Right lobe of liver (tissue), 6 donors: Measurements from ENCODE around the gene TNS3. TPM values are rescaled to one million over a fixed set of nuclear protein-coding genes. Genes with fewer than 3 reads are reported as not detected.

Experiments
- ATAC-seq, 4 donors: fragments of 200-7000 bp; cut with Tn5 transposase; one replicate each; pipeline ENCODE4 v1.9.1; 2020; ENCODE audit warnings: mild to moderate bottlenecking in 4 of 4, moderate library complexity in 4 of 4
- DNase-seq, 3 donors: peaks; one replicate each; pipeline ENCODE4 v3.0.0-alpha.2; 2020
- H3K27ac ChIP-seq, 3 donors: fragments of 200-600 bp; one replicate each; pipeline ENCODE4 v1.8.0; 2022
- H3K27me3 ChIP-seq, 2 donors: fragments of 200-600 bp; one replicate each; pipeline ENCODE4 v1.8.0; 2022
- H3K36me3 ChIP-seq, 4 donors: fragments of 200-600 bp; sonication (generic) in 1 of 4; one replicate each; pipeline versions ENCODE4 v1.5.1 to v1.8.0; 2017 to 2022; ENCODE audit warnings: control low read depth in 1 of 4
- H3K4me1 ChIP-seq, 4 donors: fragments of 200-600 bp; sonication (generic) in 1 of 4; one replicate each; pipeline versions ENCODE4 v1.5.1 to v1.8.0; 2017 to 2022; ENCODE audit warnings: control low read depth in 1 of 4
- H3K4me3 ChIP-seq, 3 donors: fragments of 200-600 bp; one replicate each; pipeline ENCODE4 v1.8.0; 2022
- H3K9me3 ChIP-seq, 4 donors: fragments of 200-600 bp; sonication (generic) in 1 of 4; one replicate each; pipeline versions ENCODE4 v1.5.1 to v1.8.0; 2017 to 2022; ENCODE audit warnings: control low read depth in 1 of 4
- POLR2A ChIP-seq: fragments of 450-650 bp; IDR thresholded peaks from one replicate; pipeline ENCODE4 v1.6.1; 2017; ENCODE audit warnings: antibody characterized with exemption, mild to moderate bottlenecking
- WGBS: methylation state at CpG from one replicate; pipeline ENCODE4 v1.1.6; 2018; ENCODE audit warnings: low coverage, low lambda C conversion rate; ENCODE audit not compliant: insufficient coverage; ENCODE audit errors: missing lambda C conversion rate; 5-methylcytosine and 5-hydroxymethylcytosine counted together
- intact Hi-C, 2 donors: fragments of 100-400 bp; cut with DNase I; formaldehyde crosslinking; loops; one replicate each; pipeline versions ENCODE4 v1.11.2 to v1.14.1; 2022
- total RNA-seq, 6 experiments: library from RNA; depleted of rRNA in 2 of 6; stranded (reverse); fragments of >200 nt in 2 of 6; fragmentation: NEBNext Ultra II Directional in 3 of 6; extraction: Animal tissue kit (Norgen Biotek cat#: 25700) in 3 of 6; gene quantifications; one replicate each; pipeline versions ENCODE4 v1.1.0 to v1.2.4, GENCODE V29; 2016 to 2023
- TF ChIP-seq, protein P1 (sequence below), 4 donors: fragments of 200-600 bp in 3 of 4; fragments of 450-650 bp in 1 of 4; IDR thresholded peaks; one replicate each; pipeline versions ENCODE4 v1.5.1 to v1.8.0; 2016 to 2022; ENCODE audit warnings: antibody characterized with exemption in 4 of 4, mild to moderate bottlenecking in 2 of 4
- donor health status: DM: no; HTN: yes; CAD: no.
- donor health status: DM: no; HTN: no; CAD: no.
- donor health status: DM: no; HTN: no; CAD: no.
- donor health status: DM: no; HTN: yes; CAD: no.
- donor health status: DM: no; HTN: yes; CAD: no.

TNS3 gene
- total RNA-seq, 6 experiments from 2014 or later: 51.2 to 95.0 (median 58.4) TPM

DNA sequence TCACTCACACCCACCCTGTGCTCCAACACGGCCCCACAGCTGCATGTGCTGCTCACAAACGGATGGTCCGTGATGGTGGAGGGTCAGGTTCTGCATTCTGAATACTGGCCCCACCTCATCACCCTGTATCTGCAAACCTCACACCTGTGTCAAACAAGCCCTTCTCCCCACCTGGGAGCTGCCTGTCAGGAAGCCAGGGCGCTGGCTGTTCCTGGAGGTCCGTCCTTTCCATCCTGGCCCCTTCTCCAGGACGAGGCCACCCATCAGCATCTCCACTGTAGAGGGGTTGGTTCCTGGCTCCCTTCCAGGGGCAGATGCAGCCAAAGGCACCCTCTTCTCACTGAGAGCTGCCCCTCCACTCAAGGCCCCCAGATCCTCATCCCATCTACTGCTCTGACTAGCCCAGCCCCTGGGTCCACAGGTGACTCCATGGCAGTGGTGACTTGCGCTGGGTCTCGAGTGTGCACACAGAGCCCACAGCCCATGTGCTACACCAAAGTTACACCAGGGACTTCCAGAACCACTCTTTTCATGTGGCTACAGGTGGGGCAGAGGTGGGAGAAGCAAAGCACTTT, 229.4 kb downstream of the TNS3 start:
- no peaks in the 10 kb centered on the region for H3K9me3 ChIP-seq
- H3K27me3 ChIP-seq: no peaks in the 10 kb centered on the region
- ATAC-seq (no peak), DNase-seq (peak in 1 of 3 donors; percentile 39)
- 91% methylated on average over 6 of the region's 8 CpGs for WGBS
- H3K4me1 ChIP-seq: no peaks in the 10 kb centered on the region
- intact Hi-C loops: no loop called here
- H3K36me3 ChIP-seq: peaks cover 0 to 5% (median 1%) of the 10 kb centered on the region in 4 donors
- H3K27ac ChIP-seq: no peak overlapping the region
- TF ChIP-seq, protein P1, sequence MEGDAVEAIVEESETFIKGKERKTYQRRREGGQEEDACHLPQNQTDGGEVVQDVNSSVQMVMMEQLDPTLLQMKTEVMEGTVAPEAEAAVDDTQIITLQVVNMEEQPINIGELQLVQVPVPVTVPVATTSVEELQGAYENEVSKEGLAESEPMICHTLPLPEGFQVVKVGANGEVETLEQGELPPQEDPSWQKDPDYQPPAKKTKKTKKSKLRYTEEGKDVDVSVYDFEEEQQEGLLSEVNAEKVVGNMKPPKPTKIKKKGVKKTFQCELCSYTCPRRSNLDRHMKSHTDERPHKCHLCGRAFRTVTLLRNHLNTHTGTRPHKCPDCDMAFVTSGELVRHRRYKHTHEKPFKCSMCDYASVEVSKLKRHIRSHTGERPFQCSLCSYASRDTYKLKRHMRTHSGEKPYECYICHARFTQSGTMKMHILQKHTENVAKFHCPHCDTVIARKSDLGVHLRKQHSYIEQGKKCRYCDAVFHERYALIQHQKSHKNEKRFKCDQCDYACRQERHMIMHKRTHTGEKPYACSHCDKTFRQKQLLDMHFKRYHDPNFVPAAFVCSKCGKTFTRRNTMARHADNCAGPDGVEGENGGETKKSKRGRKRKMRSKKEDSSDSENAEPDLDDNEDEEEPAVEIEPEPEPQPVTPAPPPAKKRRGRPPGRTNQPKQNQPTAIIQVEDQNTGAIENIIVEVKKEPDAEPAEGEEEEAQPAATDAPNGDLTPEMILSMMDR (IDR thresholded peaks at IDR 0.05): no peak
- TF ChIP-seq POLR2A: no peak
- H3K4me3 ChIP-seq: no peak overlapping the region

DNA sequence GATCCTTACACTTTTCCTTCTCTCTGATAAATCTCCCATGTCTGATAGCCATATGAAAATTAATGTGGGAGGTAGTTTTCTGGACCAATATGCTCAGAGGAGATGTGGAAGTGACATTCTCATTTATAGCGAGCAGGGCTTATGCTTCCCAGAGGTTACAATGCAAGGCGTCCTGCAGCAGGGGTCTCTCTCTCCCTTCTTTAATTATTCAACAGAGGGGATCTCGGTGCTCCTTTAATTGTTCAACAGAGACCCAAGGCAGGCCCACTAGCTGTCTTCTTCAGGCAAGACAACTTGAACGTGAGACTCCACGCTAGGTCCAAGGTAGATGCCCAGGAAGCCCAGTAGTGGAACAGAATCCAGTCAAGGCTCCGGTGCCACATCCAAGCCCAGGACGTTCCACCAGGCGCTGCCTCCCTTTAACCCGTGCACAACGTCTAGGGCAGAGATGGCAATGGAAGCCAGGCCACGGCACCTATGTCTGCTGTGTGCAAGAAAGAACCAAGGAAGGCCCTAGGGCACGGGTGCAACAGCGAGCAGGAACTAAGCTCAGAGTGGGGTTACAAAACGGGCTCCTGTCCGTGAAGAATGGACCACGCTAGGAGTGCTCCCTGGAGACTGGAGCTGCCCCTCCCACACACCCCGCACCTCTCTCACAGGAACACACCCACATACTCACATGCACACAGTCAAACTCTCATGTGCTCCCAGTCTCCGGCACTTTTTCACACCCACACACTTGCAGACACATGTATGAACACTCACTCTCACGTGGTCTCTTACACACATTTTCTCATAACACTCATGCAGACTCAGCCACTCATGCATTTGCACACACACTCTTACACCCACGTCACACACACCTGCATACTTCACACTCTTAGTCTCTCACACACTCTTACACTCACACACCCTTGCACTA, 230.4 kb downstream of the TNS3 start:
- no peak overlapping the region for H3K27ac ChIP-seq
- 79% methylated on average over 11 of the region's 20 CpGs for WGBS
- intact Hi-C loops: no loop called here
- H3K27me3 ChIP-seq: no peaks in the 10 kb centered on the region
- H3K4me1 ChIP-seq: no peaks in the 10 kb centered on the region
- H3K4me3 ChIP-seq: no peak overlapping the region
- DNase-seq: peak in 1 of 3 donors; percentile 33
- peak in 1 of 4 donors; percentile 7 for ATAC-seq
- peaks cover 0 to 8% (median under 1%) of the 10 kb centered on the region in 4 donors for H3K36me3 ChIP-seq
- no peaks in the 10 kb centered on the region for H3K9me3 ChIP-seq
- no peak for TF ChIP-seq POLR2A
- TF ChIP-seq, protein P1 (IDR thresholded peaks at IDR 0.05): no peak

DNA sequence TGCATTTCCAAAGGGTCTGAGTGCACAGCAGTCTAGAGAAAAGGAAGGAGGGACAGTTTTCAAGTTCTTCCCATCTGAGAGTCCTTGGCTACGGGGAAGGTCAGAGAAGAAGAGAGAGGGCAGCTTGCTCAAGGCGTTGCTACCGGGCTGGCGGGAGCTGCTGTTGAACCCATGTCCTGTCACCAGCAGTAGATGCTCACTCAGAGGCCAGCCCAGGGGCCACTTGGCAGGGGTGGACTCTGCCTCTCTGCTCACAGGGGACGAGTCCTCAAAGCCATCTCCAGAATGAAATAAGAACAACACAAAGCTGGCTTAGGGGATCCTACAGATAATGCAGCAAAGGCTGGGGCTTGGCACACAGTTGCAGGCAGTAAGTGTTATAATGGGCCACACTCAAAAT, 231.5 kb downstream of the TNS3 start:
- WGBS: 83% methylated on average over 2 of the region's 5 CpGs
- H3K27ac ChIP-seq: no peak overlapping the region
- peak in 1 of 3 donors; percentile 17 for DNase-seq
- intact Hi-C loops: no loop called here
- no peaks in the 10 kb centered on the region for H3K27me3 ChIP-seq
- TF ChIP-seq, protein P1 (IDR thresholded peaks at IDR 0.05): no peak
- TF ChIP-seq POLR2A: no peak
- no peak for ATAC-seq
- no peaks in the 10 kb centered on the region for H3K4me1 ChIP-seq
- H3K9me3 ChIP-seq: no peaks in the 10 kb centered on the region
- peaks cover 0 to 8% (median 0%) of the 10 kb centered on the region in 4 donors for H3K36me3 ChIP-seq
- H3K4me3 ChIP-seq: no peak overlapping the region

DNA sequence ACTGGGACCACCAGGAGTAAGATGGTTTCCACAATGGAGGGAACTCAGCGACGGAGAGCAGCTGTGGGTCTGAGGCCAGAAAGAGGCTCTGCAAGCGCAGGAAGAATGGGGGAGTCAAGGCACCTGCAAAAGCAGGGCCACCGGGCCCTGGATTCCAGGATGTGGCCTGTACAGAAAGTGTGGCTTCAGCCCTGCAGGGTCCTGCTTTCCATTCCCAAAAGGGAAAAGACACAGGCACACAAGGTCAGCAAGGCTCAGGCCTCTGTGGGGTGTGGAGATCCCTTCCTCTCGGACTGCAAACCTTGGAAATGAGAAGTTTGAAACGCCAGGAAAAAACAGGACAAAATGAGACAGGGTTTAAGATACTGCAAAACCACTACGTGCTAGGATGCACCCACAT, 232.5 kb downstream of the TNS3 start:
- peak in 1 of 3 donors; percentile 16 for DNase-seq
- H3K27me3 ChIP-seq: no peaks in the 10 kb centered on the region
- no peaks in the 10 kb centered on the region for H3K9me3 ChIP-seq
- WGBS: 79% methylated on average over 6 of the region's 7 CpGs
- intact Hi-C loops: no loop called here
- TF ChIP-seq, protein P1 (IDR thresholded peaks at IDR 0.05): no peak
- no peak for TF ChIP-seq POLR2A
- no peak for ATAC-seq
- H3K27ac ChIP-seq: no peak overlapping the region
- H3K36me3 ChIP-seq: peaks cover 0 to 18% (median 4%) of the 10 kb centered on the region in 4 donors
- H3K4me1 ChIP-seq: no peaks in the 10 kb centered on the region
- no peak overlapping the region for H3K4me3 ChIP-seq
